ENCODE results near the gene CSGALNACT2.

CSGALNACT2 gene

GRCh38 chr10:43204042-43204942 is 66.0 kb downstream of the CSGALNACT2 start:
- no peak for DNase-seq

DNA sequence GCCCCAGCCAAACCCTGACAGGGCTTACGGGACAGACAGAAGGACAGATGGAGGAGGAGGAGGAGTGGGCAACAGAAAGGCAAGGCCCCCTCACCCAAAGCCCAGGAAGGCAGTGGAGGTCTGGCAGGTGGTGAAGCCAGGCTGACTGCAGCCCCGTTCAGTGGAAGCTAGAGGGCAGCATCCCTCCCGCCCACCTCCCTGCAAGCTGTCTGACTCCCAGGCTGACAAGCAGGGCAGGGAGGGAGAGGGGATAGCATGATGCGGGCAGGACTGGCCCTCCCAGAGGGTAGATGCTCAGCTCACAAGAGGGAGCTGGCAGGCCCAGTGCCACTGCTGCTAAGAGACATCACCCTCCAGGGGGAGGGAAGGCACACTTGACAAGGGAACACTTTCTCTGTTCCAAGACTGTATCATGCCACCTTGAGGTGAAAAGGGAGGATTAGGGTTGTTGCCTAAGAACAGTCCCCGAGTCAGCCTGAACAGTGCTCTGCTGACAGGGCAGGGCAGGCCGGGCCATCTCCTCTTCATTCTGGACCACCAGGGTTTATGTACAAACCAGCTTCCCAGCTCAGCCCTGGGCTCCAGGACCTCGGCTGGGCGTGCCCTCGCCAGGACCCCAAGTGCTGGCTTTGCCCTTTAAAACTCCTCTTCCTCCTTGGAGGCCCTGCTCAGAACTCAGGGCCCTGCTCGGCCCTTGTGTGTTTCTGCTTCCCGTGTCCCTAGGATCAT is 66.9 kb downstream of the CSGALNACT2 start:
- peak; percentile 83 for DNase-seq

DNA sequence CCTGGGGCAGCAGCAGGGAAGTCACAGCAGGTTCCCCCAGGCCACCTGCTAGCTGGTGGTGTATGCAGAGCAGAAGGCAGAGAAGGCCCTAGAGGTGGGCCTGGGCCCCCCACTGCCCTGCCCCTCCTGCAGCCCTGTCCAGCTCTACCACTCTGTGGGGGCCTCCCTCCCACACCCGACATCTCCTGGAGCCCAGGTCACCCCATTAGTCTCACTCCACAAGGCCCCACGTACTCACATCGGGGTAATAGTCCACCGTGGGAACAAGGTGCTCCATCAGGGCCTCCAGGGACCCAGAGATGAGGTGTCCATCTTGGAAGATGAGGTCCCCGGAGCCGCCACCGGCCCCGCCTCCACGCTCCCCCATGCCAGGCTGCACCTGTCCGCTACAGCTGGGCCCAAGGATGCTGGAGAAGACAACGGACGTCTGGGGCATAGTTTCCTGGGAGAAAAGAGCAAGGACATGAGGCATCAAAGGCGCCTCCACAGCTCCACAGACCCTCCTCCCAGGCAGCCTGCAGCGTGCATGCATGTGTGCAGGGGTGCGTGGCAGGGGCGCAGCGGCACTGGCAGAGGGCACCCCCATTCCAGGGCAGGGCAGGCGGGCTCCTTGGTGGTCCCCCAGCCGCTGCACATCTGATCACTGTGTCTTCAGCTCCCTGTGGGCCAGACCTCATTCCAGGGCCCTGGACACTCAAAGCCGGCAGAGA is 67.6 kb downstream of the CSGALNACT2 start:
- DNase-seq: peak; percentile 47

GRCh38 chr10:43206391-43207235 is 68.4 kb downstream of the CSGALNACT2 start:
- DNase-seq: peak; percentile 49

DNA sequence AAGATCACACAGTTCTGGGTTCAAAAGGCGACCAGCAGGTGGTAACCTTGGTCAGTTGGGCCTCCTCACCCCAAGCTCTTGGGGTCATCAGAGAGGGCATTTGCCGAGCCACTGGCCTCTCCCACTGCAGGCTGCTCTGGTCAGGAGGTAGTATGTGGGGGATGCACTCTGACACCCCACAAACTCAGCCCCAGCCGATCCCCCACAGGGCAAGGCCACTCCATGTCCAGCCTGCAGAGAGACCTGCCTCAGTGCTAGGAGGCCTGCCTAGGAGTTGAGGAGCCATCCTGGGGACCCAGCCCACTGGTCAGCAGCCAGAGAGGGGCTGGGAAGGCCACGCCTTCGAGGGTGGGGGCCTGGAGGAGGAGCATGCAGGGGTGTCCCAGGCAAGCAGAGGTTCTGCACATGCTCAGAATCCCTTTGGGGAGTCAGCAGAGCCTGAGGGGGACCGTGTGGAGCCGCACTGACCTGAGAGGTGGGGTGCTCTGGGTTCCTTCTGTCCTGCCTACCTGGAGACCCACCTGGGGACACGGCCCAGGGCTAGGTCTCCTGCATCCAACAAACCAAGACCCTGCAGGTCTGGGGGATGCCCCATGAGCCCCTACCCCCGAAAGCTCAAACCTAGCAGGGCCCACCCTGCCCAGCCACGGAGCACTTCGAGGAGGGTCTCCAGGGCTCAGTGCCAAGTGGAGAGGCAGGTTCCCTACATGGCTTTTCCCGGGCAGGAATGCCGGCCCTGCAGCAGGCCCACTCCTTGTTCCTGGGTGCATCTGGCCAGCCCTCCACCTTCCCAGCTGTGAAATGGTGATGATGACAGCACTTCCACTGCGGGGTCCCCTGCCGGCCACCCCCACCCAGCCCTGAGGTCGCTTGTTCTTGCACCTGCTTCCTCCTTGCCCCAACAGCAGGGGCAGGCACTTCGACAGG is 70.2 kb downstream of the CSGALNACT2 start:
- peak; percentile 48 for DNase-seq

DNA sequence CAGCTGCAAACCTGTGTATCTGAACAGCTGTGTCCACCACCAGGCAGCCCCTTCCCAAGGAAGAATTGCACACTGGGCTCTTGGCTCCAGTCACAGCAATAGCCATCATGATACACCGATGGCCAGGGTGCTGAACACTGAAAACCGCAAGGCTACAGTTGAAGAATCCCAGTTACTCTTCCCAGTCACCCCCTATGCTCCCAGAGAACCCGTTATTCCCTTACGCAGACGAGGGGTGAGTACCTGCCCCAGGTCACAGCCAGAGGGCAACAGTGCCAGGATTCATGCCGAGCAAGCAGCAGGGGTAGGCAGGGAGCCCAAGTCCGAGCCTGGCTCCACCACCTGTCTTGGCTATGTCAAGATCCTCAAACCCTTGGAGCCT is 70.8 kb downstream of the CSGALNACT2 start:
- DNase-seq: peak; percentile 45

- peak; percentile 37 for DNase-seq
Observed at GRCh38 chr10:43209651-43210141, 71.5 kb downstream of the CSGALNACT2 start.

DNA sequence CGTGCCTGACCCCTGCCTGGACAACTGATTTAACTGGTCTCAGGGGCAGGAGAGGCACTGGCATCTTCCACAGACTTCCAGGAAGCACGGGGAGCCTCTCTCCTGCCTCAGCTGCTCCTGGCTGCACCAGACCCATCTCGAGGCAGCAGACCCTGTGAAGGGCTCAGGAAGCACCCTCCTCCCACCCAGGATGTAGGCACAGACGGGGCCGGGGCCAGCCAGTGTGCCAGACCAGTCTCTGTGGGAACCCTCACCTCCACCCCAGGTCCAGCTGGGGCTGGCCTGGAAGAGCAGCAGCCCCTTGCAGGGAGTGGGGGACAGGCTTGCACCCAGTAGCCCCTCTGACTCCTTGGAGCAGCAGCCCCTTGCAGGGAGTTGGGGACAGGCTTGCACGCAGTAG is 72.3 kb downstream of the CSGALNACT2 start:
- peak; percentile 38 for DNase-seq

DNA sequence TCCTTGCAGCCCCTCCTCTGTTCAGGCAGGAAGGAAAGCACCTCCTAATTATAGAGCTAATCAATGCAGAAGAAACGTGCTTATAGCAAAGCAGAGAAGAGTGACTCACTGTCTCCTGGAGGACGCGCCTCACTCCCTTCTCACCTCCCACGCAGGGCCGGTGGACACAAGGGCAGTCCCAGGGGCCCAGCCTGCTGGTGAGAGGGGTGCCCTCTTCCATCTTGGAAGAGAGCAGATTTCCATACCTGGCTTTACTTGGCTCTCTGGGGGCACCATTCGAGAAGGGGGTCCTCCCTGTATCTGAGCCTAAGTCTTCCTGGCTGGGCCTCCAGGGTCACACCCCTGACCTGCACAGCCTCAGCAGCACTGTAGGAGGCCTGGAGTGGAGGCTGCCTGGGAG is 72.8 kb downstream of the CSGALNACT2 start:
- DNase-seq: no peak

GRCh38 chr10:43211431-43212042 is 73.3 kb downstream of the CSGALNACT2 start:
- no peak for DNase-seq

DNA sequence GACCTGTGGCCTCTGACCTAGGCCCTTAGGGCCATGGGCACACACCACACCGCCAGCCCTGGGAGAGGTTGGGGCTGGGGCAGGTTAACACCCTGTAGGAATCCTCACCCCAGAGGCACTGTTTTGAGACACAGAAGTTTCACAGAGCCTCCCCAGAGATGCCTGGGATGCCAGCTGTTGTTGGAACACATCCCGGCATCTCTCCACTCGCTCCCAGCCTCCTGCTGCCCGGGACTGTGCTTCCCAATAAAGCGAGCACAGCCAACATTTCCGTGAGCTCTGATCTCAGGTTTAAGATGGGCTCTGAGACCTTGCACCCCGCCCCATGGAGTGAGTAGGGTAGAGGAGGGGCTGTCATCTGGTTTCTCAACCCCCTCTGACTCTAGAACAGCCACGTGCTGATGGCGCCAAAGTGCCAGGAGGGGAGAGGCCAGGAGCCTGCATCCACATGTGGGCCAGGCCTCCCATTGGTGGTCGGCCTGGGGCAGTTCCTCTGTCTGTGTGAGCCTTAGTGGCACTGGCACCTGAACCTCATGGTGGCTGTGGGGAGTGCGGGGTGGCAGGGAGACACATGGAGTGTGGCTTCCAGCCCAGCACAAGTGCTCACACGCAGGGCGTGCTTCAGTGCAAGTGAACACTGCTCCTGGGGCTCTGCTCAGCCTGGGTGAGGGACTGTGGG is 73.9 kb downstream of the CSGALNACT2 start:
- DNase-seq: no peak

- DNase-seq: no peak
Observed at GRCh38 chr10:43214071-43214955, 76.1 kb downstream of the CSGALNACT2 start.

DNA sequence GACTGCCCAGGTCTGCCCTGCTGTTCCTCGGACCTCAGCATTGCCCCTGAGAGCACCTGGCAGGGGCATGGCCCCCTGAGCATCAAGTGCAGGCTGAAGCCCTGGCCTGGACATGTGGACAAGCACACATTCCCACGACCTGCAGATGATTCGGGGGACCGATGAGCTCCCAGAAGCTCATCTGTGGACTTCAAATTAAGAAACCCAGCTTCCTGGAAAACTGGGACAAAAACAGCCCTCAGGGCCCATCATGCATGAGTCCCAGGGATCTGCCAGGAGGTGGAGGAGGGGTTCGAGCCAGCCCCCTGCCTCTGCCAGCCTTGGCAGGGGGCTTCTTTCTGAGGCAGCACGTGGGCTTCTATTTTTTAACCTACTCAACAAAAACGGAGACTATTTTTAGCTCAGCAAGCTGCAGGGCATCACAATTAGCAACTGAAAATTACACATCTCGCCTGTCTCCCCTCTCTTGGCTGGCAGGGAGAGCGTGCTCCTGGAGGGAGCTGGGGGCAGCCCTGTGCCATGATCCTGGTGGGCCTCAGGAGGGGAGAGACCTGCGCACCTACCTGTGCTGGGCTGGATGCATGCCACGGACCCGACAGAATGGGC is 76.8 kb downstream of the CSGALNACT2 start:
- DNase-seq: no peak

DNA sequence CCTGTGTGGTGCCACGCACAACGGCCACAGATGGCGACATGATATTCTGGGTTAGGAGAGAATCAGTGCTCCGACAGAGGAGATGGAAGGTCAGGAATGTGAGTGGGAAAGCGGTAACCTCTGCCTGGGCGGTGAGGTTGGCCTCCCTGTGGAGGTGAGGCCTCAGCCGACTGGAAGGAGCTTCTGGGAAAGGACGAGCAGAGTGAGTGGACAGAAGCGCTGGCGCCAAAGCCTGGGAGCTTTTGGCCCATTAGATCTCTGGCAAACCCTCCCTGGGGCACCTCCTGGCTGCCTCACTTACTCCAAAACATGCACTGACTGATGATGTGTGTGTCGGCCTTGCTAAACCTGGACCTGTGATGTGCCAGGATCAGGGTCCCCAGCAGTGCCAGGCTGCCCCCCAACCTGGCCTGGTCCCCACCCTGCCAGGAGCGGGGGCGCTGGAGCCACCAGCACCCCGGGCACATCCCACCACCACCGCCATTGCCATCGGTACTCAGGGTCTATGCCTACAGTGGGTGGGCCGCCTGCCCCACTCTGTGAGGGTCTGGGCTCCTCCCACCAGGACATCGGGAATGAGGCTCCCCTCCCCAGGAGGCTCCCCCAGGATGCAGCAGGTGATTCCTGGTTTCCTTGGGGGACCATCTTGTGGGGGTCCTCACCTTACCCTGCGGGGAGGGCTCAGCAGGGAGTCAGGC is 77.7 kb downstream of the CSGALNACT2 start:
- DNase-seq: no peak

- DNase-seq: no peak
Observed at GRCh38 chr10:43216931-43217562, 78.8 kb downstream of the CSGALNACT2 start.

- no peak for DNase-seq
Observed at GRCh38 chr10:43217563-43218205, 79.4 kb downstream of the CSGALNACT2 start.

Measured in activated CD8-positive, alpha-beta memory T cell treated with anti-CD3 and anti-CD28 coated beads for 24 hours (primary cell).